HepG2 (cell line): Measurements from ENCODE around the gene ATG16L2. TPM values are rescaled to one million over a fixed set of nuclear protein-coding genes. Genes with fewer than 3 reads are reported as not detected.

Source experiments
- ADNP ChIP-seq: sonication (generic); formaldehyde crosslinking; IDR thresholded peaks from 2 replicates; pipeline ENCODE4 v1.4.0; 2020; ENCODE audit warnings: missing genetic modification reagents
- ASH2L ChIP-seq: fragments of 300-600, 200-600 bp; sonication (generic); IDR thresholded peaks from 2 replicates; pipeline ENCODE4 v1.7.0; 2017; ENCODE audit warnings: low read depth, mild to moderate bottlenecking, moderate library complexity, mixed read lengths, low read length; ENCODE audit not compliant: insufficient read length
- ATAD3A ChIP-seq: sonication (generic); formaldehyde crosslinking; IDR thresholded peaks from 2 replicates; pipeline ENCODE4 v1.4.0; 2020; ENCODE audit warnings: missing genetic modification reagents
- CEBPB ChIP-seq: IDR thresholded peaks from 2 replicates; pipeline ENCODE4 v1.6.1; 2011; ENCODE audit warnings: low read depth, low read length, improper control_type of control experiment, borderline replicate concordance
- KLF11 ChIP-seq: IDR thresholded peaks from 2 replicates; pipeline ENCODE4 v1.6.1; 2016; ENCODE audit warnings: missing compliant biosample characterization
- NFE2L2 ChIP-seq: fragments of 150-350 bp; IDR thresholded peaks from 2 replicates; pipeline ENCODE4 v1.6.1; 2014; ENCODE audit warnings: low read length
- RNF2 ChIP-seq: fragments of 450-650 bp; conservative IDR thresholded peaks from 2 replicates; pipeline ENCODE4 v1.6.1; 2016; ENCODE audit warnings: low read depth
- RXRB ChIP-seq: IDR thresholded peaks from 2 replicates; pipeline ENCODE4 v1.6.1; 2016; ENCODE audit warnings: borderline replicate concordance, missing genetic modification reagents, missing compliant biosample characterization
- SALL2 ChIP-seq: sonication (generic); formaldehyde crosslinking; IDR thresholded peaks from 2 replicates; pipeline ENCODE4 v1.8.1; 2023; ENCODE audit warnings: mild to moderate bottlenecking, missing genetic modification reagents, inconsistent platforms
- SIX4 ChIP-seq: sonication (generic); formaldehyde crosslinking; IDR thresholded peaks from 2 replicates; pipeline ENCODE4 v1.4.0; 2020; ENCODE audit warnings: missing genetic modification reagents
- SOX5 ChIP-seq: IDR thresholded peaks from 2 replicates; pipeline ENCODE4 v1.6.1; 2016; ENCODE audit warnings: borderline replicate concordance
- TCF12 ChIP-seq, 2 experiments: fragments of 450-650 bp in 1 of 2; sonication (generic) in 1 of 2; formaldehyde crosslinking in 1 of 2; IDR thresholded peaks; 2 replicates each; pipeline versions ENCODE4 v1.6.1 to v1.8.0; 2017 to 2022; ENCODE audit warnings: antibody characterized with exemption in 1 of 2, mild to moderate bottlenecking in 1 of 2, missing genetic modification reagents in 1 of 2, moderate library complexity in 1 of 2
- TCF7 ChIP-seq: sonication (generic); IDR thresholded peaks from 2 replicates; pipeline ENCODE4 v1.6.1; 2016; ENCODE audit warnings: antibody characterized with exemption, low read depth
- WIZ ChIP-seq: sonication (generic); formaldehyde crosslinking; IDR thresholded peaks from 2 replicates; pipeline ENCODE4 v1.5.1; 2020; ENCODE audit warnings: mild to moderate bottlenecking, missing genetic modification reagents
- ZFYVE20 ChIP-seq: sonication (generic); formaldehyde crosslinking; IDR thresholded peaks from 2 replicates; pipeline ENCODE4 v1.8.0; 2023; ENCODE audit warnings: low read depth, mild to moderate bottlenecking, moderate library complexity, missing genetic modification reagents, borderline replicate concordance
- ZNF101 ChIP-seq: sonication (generic); formaldehyde crosslinking; IDR thresholded peaks from 2 replicates; pipeline ENCODE4 v1.4.0; 2020; ENCODE audit warnings: mild to moderate bottlenecking, low read depth, missing genetic modification reagents, borderline replicate concordance
- ZNF24 ChIP-seq: fragments of 450-650 bp; IDR thresholded peaks from 2 replicates; pipeline ENCODE4 v1.6.1; 2017; ENCODE audit warnings: antibody characterized with exemption, mild to moderate bottlenecking
- ZNF329 ChIP-seq: sonication (generic); formaldehyde crosslinking; IDR thresholded peaks from 2 replicates; pipeline ENCODE4 v1.9.0; 2021; ENCODE audit warnings: low read depth, mild to moderate bottlenecking, missing genetic modification reagents
- ZNF337 ChIP-seq: sonication (generic); formaldehyde crosslinking; IDR thresholded peaks from 2 replicates; pipeline ENCODE4 v1.5.1; 2020; ENCODE audit warnings: missing genetic modification reagents, low read depth, mild to moderate bottlenecking, borderline replicate concordance
- ZNF430 ChIP-seq: sonication (generic); formaldehyde crosslinking; IDR thresholded peaks from 2 replicates; pipeline ENCODE4 v1.9.0; 2021; ENCODE audit warnings: mild to moderate bottlenecking, missing genetic modification reagents
- ZNF503 ChIP-seq: sonication (generic); formaldehyde crosslinking; IDR thresholded peaks from 2 replicates; pipeline ENCODE4 v1.4.0; 2020; ENCODE audit warnings: missing genetic modification reagents
- ZNF747 ChIP-seq: sonication (generic); formaldehyde crosslinking; IDR thresholded peaks from 2 replicates; pipeline ENCODE4 v1.8.1; 2023; ENCODE audit warnings: missing genetic modification reagents, mild to moderate bottlenecking, borderline replicate concordance
- ZNF792 ChIP-seq: IDR thresholded peaks from 2 replicates; pipeline ENCODE4 v1.6.1; 2016
- ZSCAN22 ChIP-seq: sonication (generic); formaldehyde crosslinking; IDR thresholded peaks from 2 replicates; pipeline ENCODE4 v1.4.0; 2020; ENCODE audit warnings: mild to moderate bottlenecking, missing genetic modification reagents
- ZSCAN31 ChIP-seq: sonication (generic); formaldehyde crosslinking; IDR thresholded peaks from 2 replicates; pipeline ENCODE4 v1.5.0; 2020; ENCODE audit warnings: low read depth, mild to moderate bottlenecking, missing genetic modification reagents
- ZZZ3 ChIP-seq: sonication (generic); formaldehyde crosslinking; IDR thresholded peaks from 2 replicates; pipeline ENCODE4 v1.4.0; 2020; ENCODE audit warnings: missing genetic modification reagents, mild to moderate bottlenecking, borderline replicate concordance
- polyA plus RNA-seq, 8 experiments: library from polyadenylated mRNA; depleted of rRNA in 3 of 8; stranded (reverse) in 7 of 8; unstranded in 1 of 8; fragments of >200 nt; fragmentation: Illumina TruSeq in 4 of 8; extraction: Trizol in 4 of 8; gene quantifications; 2 replicates each; pipeline versions ENCODE4 v1.2.1 to v1.2.3, GENCODE V29; 2011 to 2016; ENCODE audit warnings: low read depth in 4 of 8, missing spikeins in 1 of 8, mixed read lengths in 1 of 8; ENCODE audit not compliant: insufficient read depth in 1 of 8
- total RNA-seq, 5 experiments: library from RNA; depleted of rRNA; stranded (reverse); fragments of >200 nt; fragmentation: Illumina TruSeq; extraction: Trizol; gene quantifications; 2 replicates each; pipeline ENCODE4 v1.2.3, GENCODE V29; 2016; ENCODE audit warnings: low read depth in 1 of 5
- TF ChIP-seq, protein P1 (sequence below): sonication (generic); formaldehyde crosslinking; IDR thresholded peaks from 2 replicates; pipeline ENCODE4 v1.5.1; 2020; ENCODE audit warnings: mild to moderate bottlenecking, missing genetic modification reagents, moderate library complexity
- TF ChIP-seq, protein P2 (sequence below): sonication (generic); formaldehyde crosslinking; IDR thresholded peaks from 2 replicates; pipeline ENCODE4 v1.4.0; 2020; ENCODE audit warnings: low read depth, mild to moderate bottlenecking, missing genetic modification reagents

The ATG16L2 gene
- total and polyA plus RNA-seq, 2 of the 13 experiments (the other 11 are each of a cell fraction or from before 2014, with no cell fraction given) = 6.2 to 14.8 TPM

DNA sequence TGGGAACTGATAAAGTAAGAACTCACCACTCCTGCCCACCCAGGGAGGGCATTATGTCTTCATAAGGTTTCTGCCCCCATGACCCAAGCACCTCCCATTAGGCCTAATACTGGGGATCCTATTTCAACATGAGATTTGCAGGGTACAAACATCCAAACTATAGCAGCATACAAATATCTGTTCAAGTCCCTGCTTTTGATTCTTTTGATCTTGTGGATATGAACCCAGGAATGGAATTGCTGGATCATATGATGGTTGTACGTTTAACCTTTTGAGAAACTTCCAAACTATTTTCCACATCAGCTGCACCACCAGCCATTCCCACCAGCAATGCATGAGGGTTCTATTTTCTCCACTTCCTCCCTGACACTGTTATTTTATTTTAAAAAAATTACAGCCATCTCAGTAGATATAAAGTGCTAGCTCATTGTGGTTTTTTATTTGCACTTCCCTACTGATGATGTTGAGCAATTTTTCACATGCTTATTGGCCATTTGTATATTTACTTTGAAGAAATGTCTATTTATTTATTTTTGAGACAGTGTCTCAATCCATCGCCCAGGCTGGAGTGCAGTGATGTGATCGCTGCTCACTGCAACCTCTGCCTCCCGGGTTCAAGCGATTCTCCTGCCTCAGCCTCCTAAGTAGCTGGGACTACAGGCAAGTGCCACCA lies 7.1 kb upstream of the ATG16L2 start (continued):
- no peak for TF ChIP-seq ZNF503 (CRISPR knock-in tag)
- TF ChIP-seq, protein P1, sequence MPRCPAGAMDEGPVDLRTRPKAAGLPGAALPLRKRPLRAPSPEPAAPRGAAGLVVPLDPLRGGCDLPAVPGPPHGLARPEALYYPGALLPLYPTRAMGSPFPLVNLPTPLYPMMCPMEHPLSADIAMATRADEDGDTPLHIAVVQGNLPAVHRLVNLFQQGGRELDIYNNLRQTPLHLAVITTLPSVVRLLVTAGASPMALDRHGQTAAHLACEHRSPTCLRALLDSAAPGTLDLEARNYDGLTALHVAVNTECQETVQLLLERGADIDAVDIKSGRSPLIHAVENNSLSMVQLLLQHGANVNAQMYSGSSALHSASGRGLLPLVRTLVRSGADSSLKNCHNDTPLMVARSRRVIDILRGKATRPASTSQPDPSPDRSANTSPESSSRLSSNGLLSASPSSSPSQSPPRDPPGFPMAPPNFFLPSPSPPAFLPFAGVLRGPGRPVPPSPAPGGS (CRISPR knock-in tag) = no peak
- TF ChIP-seq KLF11 = no peak
- no peak for TF ChIP-seq RXRB (CRISPR knock-in tag)
- TF ChIP-seq ASH2L = no peak
- TF ChIP-seq SIX4 (CRISPR knock-in tag) = no peak
- TF ChIP-seq RNF2 = no peak
- no peak for TF ChIP-seq TCF12 (IDR thresholded peaks at IDR 0.05)
- no peak for TF ChIP-seq TCF12 (CRISPR knock-in tag; IDR thresholded peaks at IDR 0.05)
- no peak for TF ChIP-seq ZNF747 (CRISPR knock-in tag)
- TF ChIP-seq ZSCAN31 = no peak
- no peak for TF ChIP-seq ATAD3A
- no peak for TF ChIP-seq ZNF430 (CRISPR knock-in tag)
- 0 out of 2 replicates have a peak, but pooled peaks have one; percentile 38 for TF ChIP-seq SOX5
- TF ChIP-seq, protein P2, sequence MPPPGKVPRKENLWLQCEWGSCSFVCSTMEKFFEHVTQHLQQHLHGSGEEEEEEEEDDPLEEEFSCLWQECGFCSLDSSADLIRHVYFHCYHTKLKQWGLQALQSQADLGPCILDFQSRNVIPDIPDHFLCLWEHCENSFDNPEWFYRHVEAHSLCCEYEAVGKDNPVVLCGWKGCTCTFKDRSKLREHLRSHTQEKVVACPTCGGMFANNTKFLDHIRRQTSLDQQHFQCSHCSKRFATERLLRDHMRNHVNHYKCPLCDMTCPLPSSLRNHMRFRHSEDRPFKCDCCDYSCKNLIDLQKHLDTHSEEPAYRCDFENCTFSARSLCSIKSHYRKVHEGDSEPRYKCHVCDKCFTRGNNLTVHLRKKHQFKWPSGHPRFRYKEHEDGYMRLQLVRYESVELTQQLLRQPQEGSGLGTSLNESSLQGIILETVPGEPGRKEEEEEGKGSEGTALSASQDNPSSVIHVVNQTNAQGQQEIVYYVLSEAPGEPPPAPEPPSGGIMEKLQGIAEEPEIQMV (CRISPR knock-in tag) = no peak
- TF ChIP-seq WIZ (CRISPR knock-in tag) = no peak
- peak; percentile 74 for TF ChIP-seq NFE2L2
- TF ChIP-seq ZSCAN22 = no peak
- no peak for TF ChIP-seq ZZZ3
- TF ChIP-seq ZNF792 = no peak
- TF ChIP-seq ZNF337 (CRISPR knock-in tag) = no peak
- no peak for TF ChIP-seq ZFYVE20 (CRISPR knock-in tag)
- no peak for TF ChIP-seq ZNF24
- TF ChIP-seq ADNP (CRISPR knock-in tag) = no peak
- TF ChIP-seq CEBPB = peak; percentile 86
- TF ChIP-seq TCF7 = 0 out of 2 replicates have a peak, but pooled peaks have one; percentile 9
- TF ChIP-seq ZNF101 (CRISPR knock-in tag) = no peak
- TF ChIP-seq ZNF329 = no peak
- TF ChIP-seq SALL2 (CRISPR knock-in tag) = no peak
